ENCODE measurements around the gene CELA1. TPM values are rescaled to one million over a fixed set of nuclear protein-coding genes. Genes with fewer than 3 reads are reported as not detected.

CELA1 gene
- total RNA-seq, 1 experiment from 2014 or later: 1.2 TPM

- H3K4me3 ChIP-seq: no peak overlapping the region
- peaks cover 49% of the 10 kb centered on the region for H3K36me3 ChIP-seq
- H3K9me3 ChIP-seq (replicated peaks): no peaks in the 10 kb centered on the region
- H3K27ac ChIP-seq: no peak overlapping the region
- DNase-seq (ENCODE audit: low read depth in 1 of 2, low spot score in 2 of 2): no peak
- no peaks in the 10 kb centered on the region for H3K27me3 ChIP-seq (replicated peaks)
- peaks cover 19% of the 10 kb centered on the region for H3K4me1 ChIP-seq (replicated peaks)
Observed at GRCh38 chr12:51383269-51383905, 36.9 kb upstream of the CELA1 start.

- no peak for DNase-seq (ENCODE audit: low read depth in 1 of 2, low spot score in 2 of 2)
- H3K4me3 ChIP-seq: no peak overlapping the region
- H3K4me1 ChIP-seq (replicated peaks): peaks cover 12% of the 10 kb centered on the region
- H3K36me3 ChIP-seq: peaks cover 59% of the 10 kb centered on the region
- H3K27ac ChIP-seq: no peak overlapping the region
- no peaks in the 10 kb centered on the region for H3K9me3 ChIP-seq (replicated peaks)
- H3K27me3 ChIP-seq (replicated peaks): no peaks in the 10 kb centered on the region
Observed at GRCh38 chr12:51382173-51382572, 35.7 kb upstream of the CELA1 start.

GRCh38 chr12:51381226-51382079 lies 35.0 kb upstream of the CELA1 start:
- DNase-seq (ENCODE audit: low read depth in 1 of 2, low spot score in 2 of 2): peak in 1 of 2 experiments; percentile 30
- Histone ChIP-seq H3K36me3 (peaks cover 65% of the 10 kb centered on the region), H3K4me3 (no peak overlapping the region), H3K27ac (no peak overlapping the region), H3K4me1 (replicated peaks) (peaks cover 12% of the 10 kb centered on the region), H3K9me3 (replicated peaks) (no peaks in the 10 kb centered on the region), H3K27me3 (replicated peaks) (no peaks in the 10 kb centered on the region)

- Histone ChIP-seq H3K4me1 (replicated peaks) (peaks cover 14% of the 10 kb centered on the region), H3K36me3 (peaks cover 81% of the 10 kb centered on the region), H3K27ac (no peak overlapping the region), H3K4me3 (no peak overlapping the region), H3K9me3 (replicated peaks) (no peaks in the 10 kb centered on the region), H3K27me3 (replicated peaks) (no peaks in the 10 kb centered on the region)
- no peak for DNase-seq (ENCODE audit: low read depth in 1 of 2, low spot score in 2 of 2)
Observed at GRCh38 chr12:51379571-51379970, 33.1 kb upstream of the CELA1 start.

GRCh38 chr12:51378749-51379148 lies 32.3 kb upstream of the CELA1 start:
- H3K9me3 ChIP-seq (replicated peaks): no peaks in the 10 kb centered on the region
- no peak overlapping the region for H3K4me3 ChIP-seq
- peaks cover 14% of the 10 kb centered on the region for H3K4me1 ChIP-seq (replicated peaks)
- peaks cover 80% of the 10 kb centered on the region for H3K36me3 ChIP-seq
- H3K27ac ChIP-seq: no peak overlapping the region
- H3K27me3 ChIP-seq (replicated peaks): no peaks in the 10 kb centered on the region
- no peak for DNase-seq (ENCODE audit: low read depth in 1 of 2, low spot score in 2 of 2)

GRCh38 chr12:51377099-51377984 lies 30.9 kb upstream of the CELA1 start:
- Histone ChIP-seq H3K4me1 (replicated peaks) (peaks cover 17% of the 10 kb centered on the region), H3K27me3 (replicated peaks) (no peaks in the 10 kb centered on the region), H3K36me3 (peaks cover 79% of the 10 kb centered on the region), H3K9me3 (replicated peaks) (no peaks in the 10 kb centered on the region), H3K4me3 (no peak overlapping the region), H3K27ac (no peak overlapping the region)
- no peak for DNase-seq (ENCODE audit: low read depth in 1 of 2, low spot score in 2 of 2)

GRCh38 chr12:51374856-51375255 lies 28.4 kb upstream of the CELA1 start:
- Histone ChIP-seq H3K27me3 (replicated peaks) (no peaks in the 10 kb centered on the region), H3K9me3 (replicated peaks) (no peaks in the 10 kb centered on the region), H3K4me3 (no peak overlapping the region), H3K27ac (no peak overlapping the region), H3K4me1 (replicated peaks) (peaks cover 29% of the 10 kb centered on the region), H3K36me3 (peaks cover 69% of the 10 kb centered on the region)
- DNase-seq (ENCODE audit: low read depth in 1 of 2, low spot score in 2 of 2): no peak

GRCh38 chr12:51374361-51374760 lies 27.9 kb upstream of the CELA1 start:
- Histone ChIP-seq H3K27ac (no peak overlapping the region), H3K4me3 (no peak overlapping the region), H3K9me3 (replicated peaks) (no peaks in the 10 kb centered on the region), H3K36me3 (peaks cover 67% of the 10 kb centered on the region), H3K27me3 (replicated peaks) (no peaks in the 10 kb centered on the region), H3K4me1 (replicated peaks) (peaks cover 29% of the 10 kb centered on the region)
- no peak for DNase-seq (ENCODE audit: low read depth in 1 of 2, low spot score in 2 of 2)

GRCh38 chr12:51373187-51373586 lies 26.7 kb upstream of the CELA1 start:
- H3K9me3 ChIP-seq (replicated peaks): no peaks in the 10 kb centered on the region
- no peaks in the 10 kb centered on the region for H3K27me3 ChIP-seq (replicated peaks)
- no peak overlapping the region for H3K27ac ChIP-seq
- no peak overlapping the region for H3K4me3 ChIP-seq
- peaks cover 35% of the 10 kb centered on the region for H3K4me1 ChIP-seq (replicated peaks)
- H3K36me3 ChIP-seq: peaks cover 65% of the 10 kb centered on the region
- DNase-seq (ENCODE audit: low read depth in 1 of 2, low spot score in 2 of 2): no peak

- no peaks in the 10 kb centered on the region for H3K27me3 ChIP-seq (replicated peaks)
- no peak for DNase-seq (ENCODE audit: low read depth in 1 of 2, low spot score in 2 of 2)
- H3K4me3 ChIP-seq: no peak overlapping the region
- peaks cover 58% of the 10 kb centered on the region for H3K36me3 ChIP-seq
- no peaks in the 10 kb centered on the region for H3K9me3 ChIP-seq (replicated peaks)
- peaks cover 35% of the 10 kb centered on the region for H3K4me1 ChIP-seq (replicated peaks)
- H3K27ac ChIP-seq: peak overlapping the region; percentile 63
Observed at GRCh38 chr12:51372021-51372420, 25.5 kb upstream of the CELA1 start.

- Histone ChIP-seq H3K9me3 (replicated peaks) (no peaks in the 10 kb centered on the region), H3K36me3 (peaks cover 53% of the 10 kb centered on the region), H3K4me3 (no peak overlapping the region), H3K4me1 (replicated peaks) (peaks cover 35% of the 10 kb centered on the region), H3K27ac (peak overlapping the region; percentile 63), H3K27me3 (replicated peaks) (no peaks in the 10 kb centered on the region)
- DNase-seq (ENCODE audit: low read depth in 1 of 2, low spot score in 2 of 2): peak; percentile 95 to 97
Observed at GRCh38 chr12:51371295-51371953, 24.9 kb upstream of the CELA1 start.

- Histone ChIP-seq H3K27ac (no peak overlapping the region), H3K9me3 (replicated peaks) (no peaks in the 10 kb centered on the region), H3K4me3 (no peak overlapping the region), H3K36me3 (peaks cover 47% of the 10 kb centered on the region), H3K27me3 (replicated peaks) (no peaks in the 10 kb centered on the region), H3K4me1 (replicated peaks) (peaks cover 35% of the 10 kb centered on the region)
- no peak for DNase-seq (ENCODE audit: low read depth in 1 of 2, low spot score in 2 of 2)
Observed at GRCh38 chr12:51370667-51371066, 24.2 kb upstream of the CELA1 start.

- no peak for DNase-seq (ENCODE audit: low read depth in 1 of 2, low spot score in 2 of 2)
- Histone ChIP-seq H3K36me3 (peaks cover 37% of the 10 kb centered on the region), H3K4me3 (no peak overlapping the region), H3K4me1 (replicated peaks) (peaks cover 33% of the 10 kb centered on the region), H3K27me3 (replicated peaks) (no peaks in the 10 kb centered on the region), H3K9me3 (replicated peaks) (no peaks in the 10 kb centered on the region), H3K27ac (no peak overlapping the region)
Observed at GRCh38 chr12:51369581-51369980, 23.1 kb upstream of the CELA1 start.

Measured in SJSA1 (cell line).